ENCODE data around the gene KRT38. TPM values are rescaled to one million over a fixed set of nuclear protein-coding genes. Genes with fewer than 3 reads are reported as not detected.

KRT38 gene
- total and polyA plus RNA-seq, 7 donors: 0.03 TPM; not detected in 6

- DNase-seq (no peak), ATAC-seq (peak; percentile 48 to 82 (median 78))
- H3K9me3 ChIP-seq: no peaks in the 10 kb centered on the region
- TF ChIP-seq CTCF (IDR thresholded peaks at IDR 0.05): no peak
- WGBS, 3 donors: 54 to 65% (median 54%) methylated on average over 7 of the region's 7 CpGs
- no peak overlapping the region for H3K4me3 ChIP-seq
- H3K4me1 ChIP-seq: no peaks in the 10 kb centered on the region
- H3K27ac ChIP-seq: no peak overlapping the region
- intact Hi-C loops (cut with DNase I): no loop called here
- no peaks in the 10 kb centered on the region for H3K36me3 ChIP-seq (ENCODE audit: insufficient read depth in 1 of 2, low read depth in 1 of 2)
- H3K27me3 ChIP-seq (ENCODE audit: insufficient read depth in 3 of 3, low read length in 2 of 3): no peaks in the 10 kb centered on the region
Observed at GRCh38 chr17:41404024-41404671, 36.6 kb downstream of the KRT38 start.

GRCh38 chr17:41403404-41404023, 37.3 kb downstream of the KRT38 start:
- no peak for ATAC-seq

GRCh38 chr17:41402161-41402560, 38.6 kb downstream of the KRT38 start:
- H3K27ac ChIP-seq: no peak overlapping the region
- DNase-seq: no peak
- no peaks in the 10 kb centered on the region for H3K9me3 ChIP-seq
- no peaks in the 10 kb centered on the region for H3K4me1 ChIP-seq
- ATAC-seq: no peak
- H3K4me3 ChIP-seq: no peak overlapping the region
- intact Hi-C loops (cut with DNase I): no loop called here
- 59 to 86% (median 83%) methylated on average over 5 of the region's 5 CpGs for WGBS, 3 donors
- H3K27me3 ChIP-seq (ENCODE audit: insufficient read depth in 3 of 3, low read length in 2 of 3): no peaks in the 10 kb centered on the region
- H3K36me3 ChIP-seq (ENCODE audit: insufficient read depth in 1 of 2, low read depth in 1 of 2): no peaks in the 10 kb centered on the region
- TF ChIP-seq CTCF (IDR thresholded peaks at IDR 0.05): no peak

More at GRCh38 chr17:41403404-41404023, 37.3 kb downstream of the KRT38 start:
- intact Hi-C loops (cut with DNase I): no loop called here
- 80 to 82% (median 81%) methylated on average over 4 of the region's 4 CpGs for WGBS, 3 donors
- no peak for TF ChIP-seq CTCF (IDR thresholded peaks at IDR 0.05)
- no peak overlapping the region for H3K27ac ChIP-seq
- H3K9me3 ChIP-seq: no peaks in the 10 kb centered on the region
- no peak for DNase-seq
- H3K4me1 ChIP-seq: no peaks in the 10 kb centered on the region
- no peak overlapping the region for H3K4me3 ChIP-seq
- no peaks in the 10 kb centered on the region for H3K36me3 ChIP-seq (ENCODE audit: insufficient read depth in 1 of 2, low read depth in 1 of 2)
- H3K27me3 ChIP-seq (ENCODE audit: insufficient read depth in 3 of 3, low read length in 2 of 3): no peaks in the 10 kb centered on the region

GRCh38 chr17:41396996-41397660, 43.7 kb downstream of the KRT38 start, which contains the start of gene KRT31:
TSS of gene KRT31 (minus strand) at chr17:41397608. CDS start at chr17:41397539, 69 bp downstream.
- H3K27me3 ChIP-seq (ENCODE audit: insufficient read depth in 3 of 3, low read length in 2 of 3): no peaks in the 10 kb centered on the region
- H3K4me3 ChIP-seq: peak within 1 kb of the TSS; percentile 16

More at GRCh38 chr17:41396996-41397660, 43.7 kb downstream of the KRT38 start, which contains the start of gene KRT31:
- TF ChIP-seq CTCF (IDR thresholded peaks at IDR 0.05): no peak
- WGBS, 3 donors: 33 to 40% (median 36%) methylated on average over 16 of the region's 16 CpGs
- no peak for DNase-seq
- H3K36me3 ChIP-seq (ENCODE audit: insufficient read depth in 1 of 2, low read depth in 1 of 2): no peaks in the 10 kb centered on the region
- ATAC-seq: peak; percentile 66 to 86 (median 82)
- H3K27ac ChIP-seq: peak within 1 kb of the TSS; percentile 24
- no peaks in the 10 kb centered on the region for H3K9me3 ChIP-seq
- no peaks in the 10 kb centered on the region for H3K4me1 ChIP-seq
- intact Hi-C loops (cut with DNase I): no loop called here
